PC-3 (cell line): ENCODE results near the gene STX4.
"Not testable (repeated sequence)": the region's sequence is repeated elsewhere in the genome, so short reads cannot be mapped to it uniquely, and the experiment has no call there.

Experiments
- CTCF ChIP-seq: fragments of 300-600 bp; sonication (generic); conservative IDR thresholded peaks from 2 replicates; pipeline ENCODE4 v1.5.1; 2017; ENCODE audit warnings: antibody characterized with exemption, low read depth, mild to moderate bottlenecking, low read length
- EZH2 ChIP-seq: fragments of 300-600 bp; sonication (generic); IDR thresholded peaks from one replicate; pipeline ENCODE4 v1.6.1; 2017; ENCODE audit warnings: antibody characterized with exemption, mild to moderate bottlenecking, low read length; ENCODE audit not compliant: unreplicated experiment

GRCh38 chr16:31011815-31012214 is 21.5 kb upstream of the STX4 start:
- TF ChIP-seq CTCF, EZH2: not testable (repeated sequence)
